ENCODE measurements around the gene SGSM2. TPM values are rescaled to one million over a fixed set of nuclear protein-coding genes. Genes with fewer than 3 reads are reported as not detected.

The SGSM2 gene
- polyA plus RNA-seq, 3 donors, result 61.6 to 79.9 (median 74.7) TPM

DNA sequence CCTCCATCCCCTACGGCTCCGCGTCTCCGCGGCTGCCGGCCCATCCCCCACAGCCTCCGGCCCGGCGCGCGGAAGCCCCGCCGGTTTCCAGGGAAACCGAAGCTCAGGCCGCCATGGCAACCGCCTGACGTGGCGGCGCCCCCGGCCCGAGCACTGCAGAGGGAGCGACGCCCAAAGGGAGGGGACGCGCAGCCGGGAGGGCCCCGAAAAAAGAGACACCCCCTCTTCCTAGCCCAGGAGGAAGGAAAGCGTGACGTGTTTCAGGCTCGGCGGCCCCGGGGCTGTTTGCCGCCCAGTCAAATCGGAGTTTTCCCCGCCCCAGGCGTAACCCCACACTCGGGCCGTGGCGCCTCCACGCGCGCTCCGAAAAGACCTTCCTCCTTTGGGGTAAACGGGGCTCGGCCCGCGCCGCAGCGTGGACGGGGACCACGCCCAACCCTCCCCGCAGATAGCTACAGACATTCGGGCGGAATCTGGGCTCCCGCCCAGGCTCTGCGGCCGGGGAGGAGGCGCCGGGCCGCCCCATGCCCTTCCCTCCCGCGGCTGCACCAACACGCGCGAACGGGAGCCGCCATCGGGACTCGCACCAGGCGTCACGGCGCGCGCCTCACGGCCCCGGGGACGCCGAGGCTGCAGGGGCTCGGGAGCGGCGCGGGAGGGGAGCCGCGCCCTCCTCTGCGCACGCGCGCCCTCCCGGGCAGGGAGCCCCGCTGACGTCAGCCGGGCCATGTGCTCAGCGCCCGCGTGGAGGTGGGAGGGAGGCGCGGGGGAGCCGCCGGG lies 56.1 kb downstream of the SGSM2 start:
- peak in 7 of 11 donors; percentile 80 to 84 (median 82) for DNase-seq (ENCODE audit: extremely low read depth in 1 of 11, low read depth in 9 of 11, low spot score in 4 of 11)

DNA sequence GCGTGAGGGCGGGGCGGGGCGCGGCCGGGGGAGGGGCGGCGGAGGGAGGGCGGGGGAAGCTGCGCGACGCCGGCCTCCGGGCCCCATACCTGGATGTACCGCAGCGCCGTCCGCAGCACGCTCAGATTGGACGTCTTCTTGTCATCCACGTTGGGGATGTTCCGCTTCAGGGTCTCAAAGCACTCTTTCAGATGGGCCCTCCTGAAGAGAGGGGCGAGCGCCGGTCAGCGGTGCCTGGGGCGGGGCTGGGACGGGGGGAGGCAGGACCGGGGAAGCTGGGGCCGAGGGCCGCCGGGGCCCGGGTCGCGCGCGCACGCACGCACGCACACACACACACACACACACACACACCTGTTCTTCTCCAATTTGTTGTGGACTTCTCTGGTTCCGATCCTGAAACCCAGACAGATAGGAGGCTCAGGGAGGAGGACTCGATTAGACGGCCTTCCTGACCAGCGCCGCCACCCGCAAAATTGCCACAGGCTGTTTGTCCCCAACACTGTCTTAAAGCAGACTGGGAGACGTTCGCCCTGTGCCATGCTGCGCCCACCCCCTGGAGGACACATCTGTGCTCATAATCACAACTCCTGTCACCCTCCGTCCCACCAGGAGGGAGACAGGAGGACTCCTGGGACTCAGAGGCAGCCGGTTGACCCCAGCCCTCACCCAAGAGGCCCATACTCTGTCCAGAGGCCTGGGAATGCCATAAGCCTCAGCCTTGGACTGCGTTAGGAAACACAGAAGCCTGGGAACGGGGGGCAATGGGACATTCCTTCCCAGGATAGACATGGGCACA lies 56.9 kb downstream of the SGSM2 start:
- no peak for DNase-seq (ENCODE audit: extremely low read depth in 1 of 11, low read depth in 9 of 11, low spot score in 4 of 11)

DNA sequence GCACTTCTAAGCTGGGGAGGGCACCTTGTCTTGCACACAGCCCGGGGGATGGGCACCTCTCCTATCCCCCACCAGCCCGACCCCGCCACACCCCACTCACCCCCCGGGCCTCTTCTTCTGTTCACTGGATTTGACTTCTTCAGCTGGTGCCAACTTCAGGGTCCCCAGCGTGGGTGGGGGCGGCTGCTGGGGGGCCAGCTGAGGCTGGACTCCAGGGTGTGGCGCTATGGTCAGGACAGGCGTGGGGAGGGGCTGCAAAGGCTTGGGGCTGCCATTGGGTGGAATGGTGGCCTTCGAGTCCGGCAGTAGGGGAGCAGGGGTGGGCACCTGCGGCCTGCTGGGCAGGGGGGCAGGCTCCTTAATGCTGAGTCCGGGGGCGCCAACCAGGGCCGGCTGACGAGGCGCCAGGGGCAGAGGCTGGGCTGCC lies 57.5 kb downstream of the SGSM2 start:
- DNase-seq (ENCODE audit: extremely low read depth in 1 of 11, low read depth in 9 of 11, low spot score in 4 of 11), result no peak

DNA sequence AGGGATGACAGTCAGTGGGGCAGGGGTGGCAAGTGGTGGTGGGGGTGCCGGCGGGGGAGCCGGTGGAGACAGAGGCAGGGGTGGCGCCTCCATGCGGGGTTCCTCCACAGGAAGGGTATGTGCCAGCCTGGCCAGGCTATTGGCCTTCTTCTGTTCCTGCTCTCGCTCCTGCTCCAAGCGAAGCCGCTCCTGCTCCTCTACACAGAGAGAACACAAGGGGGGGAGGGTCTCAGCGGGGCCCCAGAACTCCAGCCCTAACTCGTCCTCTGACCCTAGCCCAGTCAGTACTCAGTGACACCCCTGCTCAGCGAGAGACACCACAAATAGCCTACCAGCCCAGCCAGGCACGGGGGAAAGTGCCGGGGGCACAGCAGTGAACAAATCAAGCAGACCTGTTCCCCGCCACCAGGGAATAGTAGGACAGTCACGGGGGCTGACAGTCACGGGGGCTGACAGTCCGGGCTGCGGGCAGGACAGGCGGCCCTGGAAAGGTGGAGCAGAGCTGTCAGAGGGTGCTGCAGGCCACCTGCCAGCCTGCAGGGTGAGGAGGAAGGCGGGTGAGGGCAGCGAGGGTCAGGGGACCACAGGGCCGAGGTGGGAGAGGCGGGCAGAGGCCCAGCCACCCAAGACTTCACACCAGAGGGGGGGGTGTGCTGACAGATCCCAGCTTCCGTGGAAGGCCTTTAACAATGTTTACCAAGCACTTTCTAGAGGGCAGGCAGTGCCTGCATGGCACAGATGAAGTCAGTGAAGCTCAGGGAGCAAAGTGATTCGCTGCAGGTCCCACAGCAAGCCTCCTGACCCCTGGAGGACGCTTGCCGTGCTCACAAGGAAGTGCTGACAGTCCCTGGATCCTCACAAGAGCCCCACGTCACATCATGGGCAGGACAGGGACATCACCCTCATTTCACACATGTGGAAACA lies 58.2 kb downstream of the SGSM2 start:
- DNase-seq (ENCODE audit: extremely low read depth in 1 of 11, low read depth in 9 of 11, low spot score in 4 of 11), result no peak

DNA sequence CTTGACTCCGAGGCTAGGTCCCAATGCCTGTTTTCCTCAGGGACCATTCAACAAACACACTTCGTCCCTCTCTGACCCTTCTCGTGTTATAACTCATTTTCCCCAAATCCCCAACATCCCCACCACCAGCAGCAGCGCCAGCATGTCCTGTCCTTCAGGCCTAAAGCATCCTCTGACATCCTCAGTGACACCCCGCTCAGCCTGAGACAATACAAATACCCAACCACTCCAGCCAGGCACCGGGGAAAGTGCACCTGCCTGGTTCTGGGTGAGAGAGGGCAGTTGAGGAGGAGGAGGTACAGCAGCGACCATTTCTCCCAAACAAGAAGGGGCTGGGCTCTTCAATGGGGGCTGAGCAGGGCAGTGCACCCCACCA lies 58.9 kb downstream of the SGSM2 start:
- no peak for DNase-seq (ENCODE audit: extremely low read depth in 1 of 11, low read depth in 9 of 11, low spot score in 4 of 11)

DNA sequence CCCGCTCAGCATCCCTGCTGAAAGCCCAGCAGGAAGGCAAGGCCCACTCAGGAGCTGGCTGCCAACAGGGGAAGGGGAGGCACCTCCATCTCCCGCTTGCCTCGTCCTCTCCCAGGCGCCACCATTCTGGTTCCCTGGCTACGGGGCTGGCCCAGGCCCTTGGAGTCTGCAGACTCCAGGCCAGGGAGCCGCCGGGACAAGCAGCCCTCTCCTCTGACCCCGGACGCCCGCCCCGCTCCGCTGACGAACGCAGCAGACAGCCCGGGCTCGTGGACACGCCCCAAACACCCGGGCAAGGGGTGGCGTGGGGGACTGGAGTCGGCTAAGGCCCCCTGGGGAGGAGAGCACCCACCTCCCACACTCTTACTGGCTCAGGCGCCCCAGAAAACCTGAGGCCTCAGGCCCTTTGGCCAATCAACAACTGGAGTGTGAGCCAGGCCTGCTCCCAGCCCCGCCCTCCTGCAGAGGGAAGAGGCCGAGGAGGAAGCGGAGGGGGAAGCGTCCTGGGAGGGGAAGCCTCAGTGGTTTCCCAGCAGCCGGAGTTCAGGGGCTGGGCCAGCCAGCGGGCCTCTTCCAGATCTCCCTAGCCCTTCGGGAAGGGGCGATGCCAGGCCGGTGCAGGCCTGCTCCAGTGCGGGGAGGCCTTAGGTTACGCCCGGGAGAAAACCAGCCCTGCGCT lies 59.4 kb downstream of the SGSM2 start:
- DNase-seq (ENCODE audit: extremely low read depth in 1 of 11, low read depth in 9 of 11, low spot score in 4 of 11), result peak; percentile 75 to 94 (median 88)

DNA sequence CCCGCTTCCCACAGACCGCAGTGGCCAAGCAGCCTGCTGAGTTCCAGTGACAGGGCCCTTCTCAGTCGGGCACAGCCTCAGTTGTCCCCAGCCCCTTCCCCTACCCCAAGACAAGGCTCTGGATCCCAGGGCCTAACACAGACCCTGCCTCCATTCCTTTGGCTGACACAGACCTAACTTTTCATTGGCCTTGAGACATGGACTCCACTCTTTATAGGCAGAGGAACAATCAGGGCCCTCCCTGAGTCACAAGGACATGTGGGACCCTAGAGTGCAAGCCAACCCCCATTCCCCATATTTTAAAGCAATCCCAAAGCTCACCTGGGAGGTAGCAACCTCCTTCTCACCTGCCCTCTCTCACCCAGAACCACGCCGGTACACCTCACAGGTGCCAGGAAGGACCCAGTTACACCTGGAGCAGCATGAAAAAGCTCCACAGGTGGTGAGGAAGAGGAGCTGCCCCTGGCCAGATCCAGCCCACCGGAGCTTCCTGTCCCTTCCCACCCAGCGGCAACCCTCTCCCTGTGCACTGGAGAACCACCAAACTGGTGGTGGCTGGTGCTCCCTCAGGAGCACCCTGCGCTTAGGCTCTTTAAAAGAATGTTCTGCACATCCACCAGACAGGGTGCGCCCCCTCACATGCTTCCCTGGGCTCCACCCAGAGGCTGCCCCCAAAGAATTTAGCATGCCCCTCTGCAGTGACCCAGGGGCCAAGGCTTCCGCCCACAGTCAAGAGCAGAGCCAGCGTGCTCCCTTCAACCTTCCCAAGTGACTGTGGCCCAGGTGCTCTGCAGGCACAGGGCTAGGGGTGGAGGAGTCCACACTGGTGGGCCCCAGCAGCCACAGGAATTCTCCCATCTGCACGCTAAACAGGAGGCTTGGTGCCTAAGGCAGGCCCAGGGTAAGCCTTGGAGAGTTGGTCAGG lies 60.2 kb downstream of the SGSM2 start:
- DNase-seq (ENCODE audit: extremely low read depth in 1 of 11, low read depth in 9 of 11, low spot score in 4 of 11), result no peak

DNA sequence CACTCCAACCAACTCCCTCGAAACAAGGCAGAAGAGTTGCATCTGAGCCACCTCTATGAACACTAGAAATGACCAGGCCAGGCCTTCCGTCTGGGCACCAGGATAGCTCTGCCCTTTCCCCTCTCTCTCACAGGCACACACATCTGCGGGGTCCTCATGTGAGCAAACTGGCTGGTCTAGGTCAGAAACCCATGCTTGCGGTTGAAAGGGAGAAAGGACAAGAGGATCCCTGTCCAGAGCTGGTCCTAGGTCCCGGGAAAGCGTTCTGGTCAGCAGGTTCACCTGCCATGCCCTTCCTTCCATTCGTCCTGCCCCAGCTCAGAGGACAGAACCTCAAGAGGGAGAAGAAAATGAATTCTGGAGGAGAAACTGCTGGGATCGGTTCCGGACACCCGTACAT lies 60.9 kb downstream of the SGSM2 start:
- DNase-seq (ENCODE audit: extremely low read depth in 1 of 11, low read depth in 9 of 11, low spot score in 4 of 11), result no peak

DNA sequence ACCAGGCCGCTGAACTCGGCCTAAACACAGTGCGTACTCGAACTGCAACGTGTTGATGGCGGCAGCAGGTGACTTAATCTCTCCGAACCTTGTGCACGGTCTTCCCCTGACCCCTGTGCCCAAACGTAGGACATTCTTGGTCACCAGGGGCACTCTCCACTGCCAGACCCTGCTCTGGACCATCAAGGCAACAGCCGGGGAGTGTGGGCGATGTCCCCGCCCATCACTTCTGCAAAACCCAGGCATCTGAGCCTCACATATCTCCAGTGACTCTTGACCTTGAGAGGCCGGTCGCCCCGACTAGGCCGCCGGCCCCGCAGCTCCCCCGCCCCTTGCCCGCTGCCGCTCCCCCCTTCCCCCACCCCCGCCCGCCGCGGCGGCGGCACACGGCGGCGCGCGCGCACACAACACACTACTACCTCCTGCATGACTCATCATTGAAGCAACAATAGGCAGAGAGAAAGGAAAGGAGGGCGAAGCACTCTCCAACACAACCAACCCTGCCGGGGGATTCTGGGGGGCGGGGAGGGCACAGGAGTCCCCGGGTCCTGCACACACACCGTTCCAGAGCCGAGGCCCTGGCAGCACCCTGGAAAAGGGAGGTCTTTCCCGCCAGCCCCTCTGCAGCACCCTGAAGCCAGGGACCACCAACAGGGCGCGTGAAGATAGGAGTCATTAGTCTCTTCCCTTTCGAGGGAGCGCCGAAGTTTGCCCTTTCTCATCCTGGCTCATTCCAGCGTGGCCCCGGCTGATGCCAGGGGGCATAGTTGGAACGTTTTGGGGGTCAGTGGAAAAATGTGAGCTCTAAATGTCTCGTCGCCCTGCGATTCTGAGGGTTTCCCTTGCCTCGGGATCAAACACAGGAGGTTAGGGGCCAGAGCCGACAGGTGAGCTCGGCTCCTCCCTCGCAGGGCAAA lies 61.6 kb downstream of the SGSM2 start:
- DNase-seq (ENCODE audit: extremely low read depth in 1 of 11, low read depth in 9 of 11, low spot score in 4 of 11), result no peak

DNA sequence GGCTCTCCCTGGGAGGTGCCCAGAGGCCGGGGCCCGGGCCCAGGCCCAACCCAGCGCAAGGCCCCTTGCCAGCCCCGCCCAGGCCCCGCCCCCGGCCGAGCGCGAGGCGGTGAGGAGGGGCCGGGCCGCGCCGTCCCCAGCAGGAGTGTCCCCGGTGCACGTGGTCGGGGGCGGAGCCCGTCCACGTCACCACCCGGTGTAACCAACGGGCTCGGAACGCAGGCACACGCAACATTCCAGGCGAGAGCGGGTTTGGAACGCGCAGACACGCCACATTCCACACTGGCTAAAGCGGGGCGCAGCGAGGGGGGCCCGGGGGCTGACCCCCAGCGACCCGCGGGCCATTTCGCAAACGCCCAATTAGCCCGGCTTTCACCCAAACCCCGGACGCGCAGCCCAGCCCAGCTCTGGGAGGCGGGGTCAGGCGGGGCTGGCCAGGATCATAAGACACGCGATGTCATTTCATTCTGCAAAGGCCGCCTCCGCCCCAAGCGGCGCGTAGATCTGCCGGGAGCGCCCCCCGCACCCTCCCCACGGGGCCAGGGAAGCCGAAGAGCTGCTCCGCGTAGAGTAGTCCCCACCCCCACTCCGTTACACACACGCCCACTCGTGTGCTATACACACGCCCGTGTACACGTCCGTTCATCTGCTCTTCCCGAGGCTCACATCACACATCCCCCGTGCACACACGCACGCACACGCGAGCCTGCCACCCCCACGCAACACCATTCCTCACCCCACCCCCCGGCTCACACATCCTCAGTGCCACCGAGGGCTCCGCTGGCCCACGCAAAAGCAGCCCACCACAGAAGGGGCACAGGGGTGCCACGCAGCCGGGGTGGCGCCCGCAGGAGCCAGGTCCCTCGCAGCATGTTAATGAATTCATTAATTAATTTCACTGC lies 62.5 kb downstream of the SGSM2 start:
- peak; percentile 88 to 95 (median 92) for DNase-seq (ENCODE audit: extremely low read depth in 1 of 11, low read depth in 9 of 11, low spot score in 4 of 11)

DNA sequence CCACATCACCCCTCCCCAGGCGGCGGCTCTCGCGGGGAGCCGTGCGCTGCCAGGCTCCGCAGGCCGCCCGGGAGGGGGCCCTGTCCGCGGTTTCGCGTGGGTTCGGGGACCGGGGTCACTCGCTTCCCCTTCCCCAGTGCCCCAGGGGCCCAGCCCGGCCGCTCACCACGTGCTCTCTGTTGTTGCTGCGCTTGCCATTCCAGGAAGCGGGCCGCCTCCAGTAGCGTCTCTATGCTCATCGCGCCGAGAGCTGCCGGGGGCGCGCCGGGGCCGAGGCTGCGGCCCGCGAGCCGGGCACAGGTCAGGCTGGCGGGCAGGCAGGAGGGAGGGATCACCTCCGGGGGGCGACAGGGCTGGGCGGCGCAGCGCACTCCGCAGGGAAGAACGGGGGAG lies 63.2 kb downstream of the SGSM2 start:
- no peak for DNase-seq (ENCODE audit: extremely low read depth in 1 of 11, low read depth in 9 of 11, low spot score in 4 of 11)

DNA sequence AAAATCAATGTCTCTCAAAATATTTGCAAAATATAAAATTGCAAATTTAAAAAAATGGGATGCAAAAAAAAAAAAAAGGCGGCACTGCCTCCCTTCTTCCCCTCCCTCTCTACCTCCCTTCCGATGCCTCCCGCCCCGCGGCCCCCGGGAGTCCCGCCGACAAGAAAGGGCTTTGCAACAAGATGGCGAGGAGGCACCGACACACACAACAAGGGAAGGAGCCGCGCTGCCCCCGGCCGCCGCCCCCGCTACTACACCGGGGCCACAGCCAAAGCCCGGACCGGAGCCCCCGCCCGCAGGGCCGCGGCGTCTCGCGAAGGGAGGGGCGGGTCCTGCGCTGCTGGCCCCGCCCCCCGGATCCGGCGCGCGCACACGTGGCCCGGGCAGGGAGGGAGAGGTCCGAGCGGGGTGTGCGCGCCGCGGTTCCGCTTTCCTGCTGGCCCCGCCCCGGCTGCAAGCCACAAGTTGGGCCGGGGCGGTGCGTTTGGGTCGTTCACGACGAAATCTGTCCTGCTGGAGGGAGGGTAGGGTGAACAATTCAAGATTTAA lies 63.6 kb downstream of the SGSM2 start, which contains the start of gene MNT:
Gene MNT, minus strand, starts transcription at position 184 of the 549 bp plus-strand sequence. CDS start 348 bp downstream, outside the sequence.
- peak in 9 of 11 donors; percentile 78 to 95 (median 92) for DNase-seq (ENCODE audit: extremely low read depth in 1 of 11, low read depth in 9 of 11, low spot score in 4 of 11)

DNA sequence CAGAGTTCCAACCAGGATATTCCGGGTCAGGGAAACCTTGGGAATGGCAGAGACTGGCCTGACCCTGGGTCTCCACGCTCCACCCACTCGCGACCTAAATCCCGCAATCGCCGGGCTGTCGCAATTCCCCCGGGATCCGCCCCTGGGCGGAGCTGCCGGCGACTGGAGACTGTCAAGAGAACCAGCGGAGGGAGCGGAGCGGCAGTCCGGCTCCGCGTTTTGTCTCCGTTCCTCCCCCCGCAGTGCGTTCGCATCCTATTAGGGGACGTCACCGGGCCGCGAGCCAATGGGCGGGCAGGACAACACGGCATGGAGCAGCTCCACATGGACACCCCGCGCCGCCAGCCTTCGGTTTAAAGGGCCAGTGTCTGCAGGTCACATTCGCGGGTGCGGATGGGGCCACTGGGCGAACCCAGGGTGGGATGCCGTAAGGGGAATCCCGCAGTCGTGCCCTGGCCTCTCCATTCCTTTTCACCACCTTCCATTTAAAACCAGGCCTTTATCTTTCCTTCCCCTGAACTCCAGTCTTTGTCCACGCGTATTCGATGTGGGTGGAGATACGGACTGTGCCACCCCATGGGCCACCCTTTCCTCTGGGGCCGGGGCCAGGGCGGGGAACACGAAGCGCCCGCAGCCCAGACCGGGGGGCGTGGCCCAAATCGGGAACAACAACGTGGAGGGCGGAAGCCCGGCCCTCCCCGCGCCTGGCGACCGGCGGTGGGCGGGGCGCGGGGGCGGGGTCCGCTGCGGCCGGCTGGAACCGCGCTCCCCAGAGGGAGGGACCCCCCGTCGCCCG lies 64.3 kb downstream of the SGSM2 start:
- peak; percentile 95 to 99 (median 99) for DNase-seq (ENCODE audit: extremely low read depth in 1 of 11, low read depth in 9 of 11, low spot score in 4 of 11)

DNA sequence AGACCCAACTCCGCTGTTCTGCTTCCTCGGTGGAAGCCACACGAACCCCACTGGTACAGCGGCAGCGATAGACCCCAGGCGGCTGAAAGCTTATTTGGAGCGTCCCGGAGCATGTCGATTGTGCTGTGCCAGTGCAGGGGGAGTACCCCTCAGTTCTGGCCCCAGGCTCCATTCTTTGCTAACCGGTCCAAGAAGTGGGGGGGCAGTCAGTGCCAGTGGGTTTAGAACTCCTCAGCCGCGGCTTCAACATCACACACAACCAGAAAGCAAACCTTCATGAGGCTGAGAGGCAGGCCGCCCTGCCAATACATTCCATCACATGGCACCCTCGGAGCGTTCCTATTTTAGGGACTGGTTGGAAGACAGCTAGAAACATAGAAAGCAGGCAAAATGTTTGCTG lies 65.2 kb downstream of the SGSM2 start:
- DNase-seq (ENCODE audit: extremely low read depth in 1 of 11, low read depth in 9 of 11, low spot score in 4 of 11), result no peak

DNA sequence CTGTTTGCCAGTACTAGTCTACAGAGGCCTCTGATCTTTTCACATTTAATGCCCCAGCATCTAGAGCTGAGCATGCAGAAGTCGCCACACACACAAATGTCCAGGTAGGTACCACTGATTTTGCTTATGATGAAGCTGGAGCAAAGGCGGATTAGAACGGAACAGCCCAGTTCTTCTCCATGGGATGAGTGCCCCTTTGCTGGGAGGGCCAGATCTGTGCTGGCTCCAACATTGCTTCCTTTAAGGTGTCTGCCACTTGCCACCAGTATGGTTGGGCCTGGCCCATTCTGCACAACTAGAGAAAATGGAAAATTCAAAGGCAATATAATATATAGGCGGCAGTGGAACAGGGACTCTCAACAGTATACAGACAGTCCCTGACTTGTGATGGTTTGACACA lies 65.7 kb downstream of the SGSM2 start:
- DNase-seq (ENCODE audit: extremely low read depth in 1 of 11, low read depth in 9 of 11, low spot score in 4 of 11), result no peak

Data from renal cortex interstitium (tissue), 11 donors.